NB4 (cell line): ENCODE data around the gene DNAH7.

ENCODE experiments used
- MYC ChIP-seq: IDR thresholded peaks from 2 replicates; pipeline ENCODE4 v1.6.1; 2011; ENCODE audit warnings: low read depth, low read length
- POLR2A ChIP-seq: IDR thresholded peaks from 2 replicates; pipeline ENCODE4 v1.6.1; 2011; ENCODE audit warnings: mild to moderate bottlenecking; ENCODE audit not compliant: insufficient read length; ENCODE audit errors: extremely low read depth
- TF ChIP-seq, protein P1 (sequence below): IDR thresholded peaks from one replicate; pipeline ENCODE4 v1.5.1; 2012; ENCODE audit warnings: low read depth, low read length

DNA sequence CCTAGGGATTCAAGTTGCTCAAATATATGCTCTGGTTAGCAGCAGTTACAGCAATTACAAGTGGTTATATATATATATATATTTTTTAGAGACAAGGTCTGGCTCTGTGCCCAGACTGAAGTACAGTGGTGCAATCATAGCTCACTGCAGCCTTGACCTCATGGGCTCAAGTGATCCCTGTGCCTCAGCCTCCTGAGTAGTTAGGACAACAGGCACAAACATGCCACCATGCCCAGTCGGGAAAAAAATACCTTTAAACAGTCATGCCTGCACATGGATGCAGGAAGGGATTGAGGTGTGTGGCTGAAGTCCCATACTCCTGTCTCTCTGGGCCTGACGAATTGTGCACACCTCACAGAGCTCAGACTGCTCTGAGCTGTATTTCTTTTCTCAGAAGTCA, 19.6 kb upstream of the DNAH7 start:
- TF ChIP-seq POLR2A, result no peak
- TF ChIP-seq, protein P1, sequence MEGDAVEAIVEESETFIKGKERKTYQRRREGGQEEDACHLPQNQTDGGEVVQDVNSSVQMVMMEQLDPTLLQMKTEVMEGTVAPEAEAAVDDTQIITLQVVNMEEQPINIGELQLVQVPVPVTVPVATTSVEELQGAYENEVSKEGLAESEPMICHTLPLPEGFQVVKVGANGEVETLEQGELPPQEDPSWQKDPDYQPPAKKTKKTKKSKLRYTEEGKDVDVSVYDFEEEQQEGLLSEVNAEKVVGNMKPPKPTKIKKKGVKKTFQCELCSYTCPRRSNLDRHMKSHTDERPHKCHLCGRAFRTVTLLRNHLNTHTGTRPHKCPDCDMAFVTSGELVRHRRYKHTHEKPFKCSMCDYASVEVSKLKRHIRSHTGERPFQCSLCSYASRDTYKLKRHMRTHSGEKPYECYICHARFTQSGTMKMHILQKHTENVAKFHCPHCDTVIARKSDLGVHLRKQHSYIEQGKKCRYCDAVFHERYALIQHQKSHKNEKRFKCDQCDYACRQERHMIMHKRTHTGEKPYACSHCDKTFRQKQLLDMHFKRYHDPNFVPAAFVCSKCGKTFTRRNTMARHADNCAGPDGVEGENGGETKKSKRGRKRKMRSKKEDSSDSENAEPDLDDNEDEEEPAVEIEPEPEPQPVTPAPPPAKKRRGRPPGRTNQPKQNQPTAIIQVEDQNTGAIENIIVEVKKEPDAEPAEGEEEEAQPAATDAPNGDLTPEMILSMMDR, result no peak
- TF ChIP-seq MYC, result no peak
